Measurements from ENCODE around the gene EXOSC5. TPM values are rescaled to one million over a fixed set of nuclear protein-coding genes. Genes with fewer than 3 reads are reported as not detected.

EXOSC5 gene
- total and polyA plus RNA-seq, 9 of the 15 experiments (the other 6 are each of a cell fraction or from before 2014, with no cell fraction given): 10.9 to 75.5 (median 37.8) TPM

DNA sequence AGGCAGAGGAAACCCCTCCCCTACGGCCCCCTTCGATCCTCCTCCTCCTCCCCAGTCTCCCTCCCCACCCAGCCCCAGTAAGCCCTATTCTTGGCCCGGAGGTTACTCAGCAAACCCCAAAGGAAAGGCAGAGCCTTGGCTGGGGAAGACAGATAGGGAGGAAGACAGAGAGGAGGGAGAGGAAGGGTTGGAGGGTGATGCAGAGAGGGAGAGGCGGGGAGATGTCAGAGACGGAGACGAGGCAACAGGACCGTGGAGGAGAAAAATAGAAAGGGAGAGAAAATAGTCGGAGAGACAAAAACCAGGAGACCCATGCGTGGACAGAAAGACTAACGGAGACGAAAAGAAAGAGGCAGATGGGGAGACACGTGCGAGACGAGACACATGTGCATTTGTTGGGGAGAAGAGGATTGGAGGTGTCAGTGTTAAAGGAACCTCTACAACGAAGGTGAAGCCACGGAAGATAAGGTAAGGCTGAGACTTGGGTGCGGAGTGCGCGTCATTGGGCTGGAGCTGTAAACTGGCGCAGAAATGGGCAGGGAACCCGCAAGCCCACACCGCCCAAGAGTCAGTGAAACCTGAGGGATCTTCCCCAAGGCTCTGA, 46.3 kb downstream of the EXOSC5 start (continued):
- TF ChIP-seq, protein P1, sequence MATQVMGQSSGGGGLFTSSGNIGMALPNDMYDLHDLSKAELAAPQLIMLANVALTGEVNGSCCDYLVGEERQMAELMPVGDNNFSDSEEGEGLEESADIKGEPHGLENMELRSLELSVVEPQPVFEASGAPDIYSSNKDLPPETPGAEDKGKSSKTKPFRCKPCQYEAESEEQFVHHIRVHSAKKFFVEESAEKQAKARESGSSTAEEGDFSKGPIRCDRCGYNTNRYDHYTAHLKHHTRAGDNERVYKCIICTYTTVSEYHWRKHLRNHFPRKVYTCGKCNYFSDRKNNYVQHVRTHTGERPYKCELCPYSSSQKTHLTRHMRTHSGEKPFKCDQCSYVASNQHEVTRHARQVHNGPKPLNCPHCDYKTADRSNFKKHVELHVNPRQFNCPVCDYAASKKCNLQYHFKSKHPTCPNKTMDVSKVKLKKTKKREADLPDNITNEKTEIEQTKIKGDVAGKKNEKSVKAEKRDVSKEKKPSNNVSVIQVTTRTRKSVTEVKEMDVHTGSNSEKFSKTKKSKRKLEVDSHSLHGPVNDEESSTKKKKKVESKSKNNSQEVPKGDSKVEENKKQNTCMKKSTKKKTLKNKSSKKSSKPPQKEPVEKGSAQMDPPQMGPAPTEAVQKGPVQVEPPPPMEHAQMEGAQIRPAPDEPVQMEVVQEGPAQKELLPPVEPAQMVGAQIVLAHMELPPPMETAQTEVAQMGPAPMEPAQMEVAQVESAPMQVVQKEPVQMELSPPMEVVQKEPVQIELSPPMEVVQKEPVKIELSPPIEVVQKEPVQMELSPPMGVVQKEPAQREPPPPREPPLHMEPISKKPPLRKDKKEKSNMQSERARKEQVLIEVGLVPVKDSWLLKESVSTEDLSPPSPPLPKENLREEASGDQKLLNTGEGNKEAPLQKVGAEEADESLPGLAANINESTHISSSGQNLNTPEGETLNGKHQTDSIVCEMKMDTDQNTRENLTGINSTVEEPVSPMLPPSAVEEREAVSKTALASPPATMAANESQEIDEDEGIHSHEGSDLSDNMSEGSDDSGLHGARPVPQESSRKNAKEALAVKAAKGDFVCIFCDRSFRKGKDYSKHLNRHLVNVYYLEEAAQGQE (IDR thresholded peaks at IDR 0.05; ENCODE audit: borderline replicate concordance): no peak
- TF ChIP-seq, protein P1 (CRISPR knock-in tag; IDR thresholded peaks at IDR 0.05; ENCODE audit: low read depth): no peak
- TF ChIP-seq, protein P2, sequence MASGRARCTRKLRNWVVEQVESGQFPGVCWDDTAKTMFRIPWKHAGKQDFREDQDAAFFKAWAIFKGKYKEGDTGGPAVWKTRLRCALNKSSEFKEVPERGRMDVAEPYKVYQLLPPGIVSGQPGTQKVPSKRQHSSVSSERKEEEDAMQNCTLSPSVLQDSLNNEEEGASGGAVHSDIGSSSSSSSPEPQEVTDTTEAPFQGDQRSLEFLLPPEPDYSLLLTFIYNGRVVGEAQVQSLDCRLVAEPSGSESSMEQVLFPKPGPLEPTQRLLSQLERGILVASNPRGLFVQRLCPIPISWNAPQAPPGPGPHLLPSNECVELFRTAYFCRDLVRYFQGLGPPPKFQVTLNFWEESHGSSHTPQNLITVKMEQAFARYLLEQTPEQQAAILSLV (tag; IDR thresholded peaks at IDR 0.05): no peak
- TF ChIP-seq ZBTB1 (CRISPR knock-in tag; IDR thresholded peaks at IDR 0.05; ENCODE audit: borderline replicate concordance, low read depth) (no peak), MCM2 (IDR thresholded peaks at IDR 0.05; ENCODE audit: low read depth) (0 out of 2 replicates have a peak, but pooled peaks have one; percentile 15), ZNF644 (tag; IDR thresholded peaks at IDR 0.05; ENCODE audit: low read depth) (no peak), POLR2AphosphoS2 (IDR thresholded peaks at IDR 0.05; ENCODE audit: low read length) (no peak), PHF8 (IDR thresholded peaks at IDR 0.05; ENCODE audit: borderline replicate concordance, low read length) (no peak; the same call in 1 of the 2 replicates), HMGN3 (IDR thresholded peaks at IDR 0.05; ENCODE audit: borderline replicate concordance, extremely low read depth, insufficient read length, low read depth, low read length) (no peak), NUFIP1 (IDR thresholded peaks at IDR 0.05; ENCODE audit: partially characterized antibody) (no peak), NR2C2 (CRISPR knock-in tag; IDR thresholded peaks at IDR 0.05) (no peak), NR2C2 (tag; IDR thresholded peaks at IDR 0.05) (no peak), CBFA2T3 (IDR thresholded peaks at IDR 0.05) (peak; percentile 74), ZNF431 (CRISPR knock-in tag; IDR thresholded peaks at IDR 0.05) (no peak), TAF15 (IDR thresholded peaks at IDR 0.05; ENCODE audit: low read depth, low read length) (no peak)
- TF ChIP-seq, protein P3, sequence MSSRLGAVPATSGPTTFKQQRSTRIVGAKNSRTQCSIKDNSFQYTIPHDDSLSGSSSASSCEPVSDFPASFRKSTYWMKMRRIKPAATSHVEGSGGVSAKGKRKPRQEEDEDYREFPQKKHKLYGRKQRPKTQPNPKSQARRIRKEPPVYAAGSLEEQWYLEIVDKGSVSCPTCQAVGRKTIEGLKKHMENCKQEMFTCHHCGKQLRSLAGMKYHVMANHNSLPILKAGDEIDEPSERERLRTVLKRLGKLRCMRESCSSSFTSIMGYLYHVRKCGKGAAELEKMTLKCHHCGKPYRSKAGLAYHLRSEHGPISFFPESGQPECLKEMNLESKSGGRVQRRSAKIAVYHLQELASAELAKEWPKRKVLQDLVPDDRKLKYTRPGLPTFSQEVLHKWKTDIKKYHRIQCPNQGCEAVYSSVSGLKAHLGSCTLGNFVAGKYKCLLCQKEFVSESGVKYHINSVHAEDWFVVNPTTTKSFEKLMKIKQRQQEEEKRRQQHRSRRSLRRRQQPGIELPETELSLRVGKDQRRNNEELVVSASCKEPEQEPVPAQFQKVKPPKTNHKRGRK (tag; IDR thresholded peaks at IDR 0.05): no peak; the same call in 1 of the 2 replicates
- TF ChIP-seq, protein P4, sequence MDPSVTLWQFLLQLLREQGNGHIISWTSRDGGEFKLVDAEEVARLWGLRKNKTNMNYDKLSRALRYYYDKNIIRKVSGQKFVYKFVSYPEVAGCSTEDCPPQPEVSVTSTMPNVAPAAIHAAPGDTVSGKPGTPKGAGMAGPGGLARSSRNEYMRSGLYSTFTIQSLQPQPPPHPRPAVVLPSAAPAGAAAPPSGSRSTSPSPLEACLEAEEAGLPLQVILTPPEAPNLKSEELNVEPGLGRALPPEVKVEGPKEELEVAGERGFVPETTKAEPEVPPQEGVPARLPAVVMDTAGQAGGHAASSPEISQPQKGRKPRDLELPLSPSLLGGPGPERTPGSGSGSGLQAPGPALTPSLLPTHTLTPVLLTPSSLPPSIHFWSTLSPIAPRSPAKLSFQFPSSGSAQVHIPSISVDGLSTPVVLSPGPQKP (CRISPR knock-in tag; IDR thresholded peaks at IDR 0.05): no peak
